NCI-H1694 treated with DMSO at 0.1 percent for 48 hours (cell line): ENCODE data around the gene PSMB7.
A peak's percentile ranks its signal among the peaks of the same experiment; 100 is the strongest.
"Not testable (repeated sequence)": the region's sequence is repeated elsewhere in the genome, so short reads cannot be mapped to it uniquely, and the experiment has no call there.

Experiments
- DNase-seq: peaks from one replicate; lab custom pipeline; 2025; lab: John Stamatoyannopoulos, UW

The PSMB7 gene

DNA sequence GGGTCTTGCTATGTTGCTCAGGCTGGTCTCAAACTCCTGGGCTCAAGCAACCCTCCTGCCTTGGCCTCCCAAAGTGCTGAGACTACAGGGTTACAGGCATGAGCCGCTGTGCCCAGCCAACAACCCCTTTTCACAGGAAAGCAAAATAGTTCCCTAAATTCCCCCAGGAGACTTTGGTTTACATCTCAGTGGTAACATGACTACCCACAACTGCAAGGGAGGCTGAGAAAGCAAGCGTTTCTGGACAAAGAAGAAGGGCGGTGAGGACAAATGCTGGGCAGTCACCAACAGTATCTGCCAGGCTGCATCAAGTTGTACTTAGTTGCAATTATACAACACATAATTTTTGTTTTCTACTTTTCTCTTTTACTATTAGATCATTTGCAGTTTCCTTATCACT, 27.6 kb upstream of the PSMB7 start:
- DNase-seq = no peak

DNA sequence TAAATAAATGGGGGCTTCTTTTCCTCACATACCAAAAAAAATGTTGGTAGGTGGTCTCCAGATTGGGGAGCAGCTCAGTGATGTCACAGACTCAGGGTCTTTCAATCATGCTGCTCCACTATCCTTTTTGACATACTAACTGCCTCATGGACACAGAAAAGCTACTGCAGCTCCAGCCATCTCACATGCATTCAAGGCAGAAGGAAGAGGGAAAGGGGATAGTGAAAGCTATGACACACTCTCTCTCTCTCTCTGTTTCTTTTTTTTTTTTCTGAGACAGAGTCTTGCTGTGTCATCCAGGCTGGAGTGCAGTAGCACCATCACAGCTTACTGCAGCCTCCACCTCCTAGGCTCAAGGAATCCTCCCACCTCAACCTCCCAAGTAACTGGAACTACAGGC, 27.1 kb upstream of the PSMB7 start:
- DNase-seq = no peak

DNA sequence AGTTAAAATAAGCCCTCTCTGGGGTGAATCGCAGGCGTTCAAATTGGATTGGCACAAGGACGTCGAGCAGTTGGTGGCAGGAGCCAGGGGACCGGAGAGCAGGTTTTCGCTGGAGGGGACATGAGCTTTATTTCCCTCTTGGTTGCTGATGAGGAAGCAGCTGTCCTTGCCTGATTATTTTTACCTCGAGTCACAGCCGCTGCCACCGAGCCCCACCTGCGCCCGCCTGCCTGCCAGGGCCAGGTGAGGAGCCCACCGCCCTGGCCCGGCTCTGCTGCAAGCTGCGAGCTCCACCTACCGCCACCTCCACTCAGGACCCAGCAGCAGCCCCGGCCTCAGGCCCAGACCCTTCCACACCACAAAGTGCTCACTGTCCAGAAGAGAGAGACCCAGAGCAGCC, 26.0 kb upstream of the PSMB7 start:
- no peak for DNase-seq

DNA sequence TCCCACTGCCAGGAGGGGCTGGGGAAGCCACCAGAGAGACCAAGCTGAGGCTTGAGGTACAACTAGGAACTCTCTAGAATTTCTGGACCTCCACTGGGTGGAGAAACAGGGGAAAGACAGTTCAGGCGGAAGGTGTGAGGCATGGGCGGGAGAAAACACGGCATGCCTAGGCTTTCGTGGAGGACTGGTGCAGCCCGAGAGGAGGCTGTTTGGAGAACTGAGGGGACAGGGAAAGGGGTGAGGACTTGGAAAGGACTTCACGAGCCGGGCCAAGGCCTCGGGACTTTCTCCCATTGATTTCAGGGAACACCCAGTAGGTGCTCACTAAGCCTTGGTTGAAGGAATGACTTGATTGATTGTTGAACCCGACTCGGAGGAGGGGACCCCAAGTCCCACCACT, 25.5 kb upstream of the PSMB7 start:
- no peak for DNase-seq

DNA sequence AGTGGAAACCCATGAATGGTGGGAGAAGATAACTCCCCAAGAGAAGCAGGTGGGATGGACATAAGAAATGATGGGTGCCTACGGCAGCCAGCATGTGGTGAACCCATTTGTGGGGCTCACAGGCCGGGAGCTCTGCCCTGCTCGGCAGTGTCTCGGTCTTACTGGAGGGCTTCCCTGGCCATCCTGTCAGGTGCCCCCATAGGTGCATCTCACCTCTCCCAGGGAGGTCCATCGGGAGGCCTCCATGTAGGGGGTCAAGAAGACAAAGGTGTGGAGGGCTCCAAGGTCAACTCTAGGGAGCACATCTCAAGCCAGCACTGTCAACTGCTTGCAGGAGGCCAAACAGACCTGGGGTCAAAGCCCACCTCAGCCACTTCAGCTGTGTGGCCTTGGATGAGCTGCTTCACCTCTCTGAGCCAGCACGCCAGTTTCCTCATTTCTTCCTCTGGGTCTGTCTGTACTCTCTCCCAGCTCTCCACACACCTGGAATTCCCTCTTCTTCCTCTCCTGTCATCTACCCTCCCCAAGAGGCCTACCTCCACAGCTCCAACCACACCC, 24.5 kb upstream of the PSMB7 start:
- no peak for DNase-seq

DNA sequence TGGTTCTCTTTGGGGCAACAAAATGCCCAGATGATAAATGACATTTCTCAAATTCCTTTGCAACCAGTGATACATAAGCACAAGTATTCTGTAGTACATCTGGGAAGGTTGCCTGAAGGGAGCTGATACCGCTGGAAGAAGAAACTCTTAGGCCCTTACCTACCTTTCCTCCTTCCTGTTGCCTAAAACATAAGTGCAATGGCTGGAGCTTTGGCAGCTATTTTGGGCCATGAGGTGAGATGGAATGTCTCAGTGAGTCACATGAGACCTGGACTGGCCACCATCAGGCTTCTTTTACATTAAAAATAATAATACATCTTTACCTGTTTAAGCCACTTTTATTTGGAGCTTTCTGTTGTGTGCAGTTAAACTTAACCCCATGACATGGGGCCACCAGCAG, 23.8 kb upstream of the PSMB7 start:
- no peak for DNase-seq

DNA sequence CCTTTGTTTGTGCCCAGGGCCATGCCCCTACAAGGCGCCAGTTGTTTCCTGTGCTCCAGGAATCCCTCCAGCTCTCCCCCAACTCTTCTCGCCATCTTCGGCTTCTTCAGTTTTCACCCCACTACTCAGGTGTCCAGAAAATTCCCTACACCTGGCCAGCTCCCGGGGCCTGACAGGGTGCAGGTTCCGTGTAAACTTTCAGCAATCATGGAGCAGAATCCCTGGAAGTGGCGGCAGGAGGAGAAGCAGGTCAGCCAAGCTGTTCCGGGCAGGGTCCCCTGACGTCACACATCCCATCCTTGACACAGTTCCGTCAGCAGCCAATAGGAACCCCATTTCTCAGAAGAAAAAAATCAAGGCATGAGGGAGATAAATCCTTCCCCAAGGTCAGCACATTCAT, 22.8 kb upstream of the PSMB7 start:
- DNase-seq = no peak

DNA sequence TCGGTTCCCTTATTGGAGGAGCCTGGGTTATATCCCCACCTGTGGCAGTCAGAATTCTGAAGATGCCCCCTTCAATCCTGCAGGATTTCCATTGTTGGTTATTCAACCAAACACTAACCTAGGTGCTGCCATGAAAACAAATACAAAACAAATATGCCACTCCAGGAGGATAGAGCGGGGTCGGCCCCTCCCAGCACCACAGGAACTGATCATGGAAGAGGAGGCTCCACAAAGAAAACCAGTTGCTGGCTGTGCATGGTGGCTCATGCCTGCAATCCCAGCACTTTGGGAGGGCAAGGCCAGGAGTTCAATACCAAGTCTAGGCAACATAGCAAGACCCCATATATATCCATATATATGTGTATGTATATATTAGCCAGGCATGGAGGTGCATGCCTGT, 21.8 kb upstream of the PSMB7 start:
- DNase-seq = no peak

DNA sequence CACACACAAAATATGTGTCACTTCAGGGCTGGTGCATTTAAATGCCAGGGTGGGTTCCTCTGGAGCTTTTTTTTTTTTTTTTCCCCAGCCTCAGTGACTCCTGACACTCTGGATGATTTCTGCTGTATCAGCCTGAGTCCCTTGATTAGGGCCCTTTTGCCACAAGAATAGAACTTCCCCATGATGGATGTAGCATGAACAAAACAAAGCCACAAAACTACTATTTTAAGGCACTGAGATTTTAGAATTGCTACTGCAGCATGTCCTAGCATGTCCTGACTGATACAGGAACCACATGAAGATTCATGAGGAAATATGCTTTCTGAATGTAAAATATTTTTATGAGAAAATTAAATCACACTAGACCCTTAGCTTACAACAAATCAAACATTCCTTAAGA, 21.1 kb upstream of the PSMB7 start:
- DNase-seq = no peak

DNA sequence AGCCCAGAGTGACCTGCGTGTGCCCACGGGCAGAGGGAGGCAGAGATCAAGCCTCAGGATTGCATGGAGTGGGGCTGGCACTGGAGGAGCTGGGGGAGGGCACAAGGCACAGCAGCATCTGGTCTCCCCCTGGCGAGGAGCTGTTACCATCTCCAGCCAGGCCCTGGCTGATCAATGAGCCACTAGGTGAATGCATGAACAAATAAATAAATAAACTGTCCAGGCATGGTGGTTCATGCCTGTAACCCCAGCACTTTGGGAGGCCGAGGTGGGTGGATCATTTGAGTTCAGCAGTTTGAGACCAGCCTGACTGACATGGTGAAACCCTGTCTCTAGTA, 14.3 kb upstream of the PSMB7 start:
- no peak for DNase-seq

DNA sequence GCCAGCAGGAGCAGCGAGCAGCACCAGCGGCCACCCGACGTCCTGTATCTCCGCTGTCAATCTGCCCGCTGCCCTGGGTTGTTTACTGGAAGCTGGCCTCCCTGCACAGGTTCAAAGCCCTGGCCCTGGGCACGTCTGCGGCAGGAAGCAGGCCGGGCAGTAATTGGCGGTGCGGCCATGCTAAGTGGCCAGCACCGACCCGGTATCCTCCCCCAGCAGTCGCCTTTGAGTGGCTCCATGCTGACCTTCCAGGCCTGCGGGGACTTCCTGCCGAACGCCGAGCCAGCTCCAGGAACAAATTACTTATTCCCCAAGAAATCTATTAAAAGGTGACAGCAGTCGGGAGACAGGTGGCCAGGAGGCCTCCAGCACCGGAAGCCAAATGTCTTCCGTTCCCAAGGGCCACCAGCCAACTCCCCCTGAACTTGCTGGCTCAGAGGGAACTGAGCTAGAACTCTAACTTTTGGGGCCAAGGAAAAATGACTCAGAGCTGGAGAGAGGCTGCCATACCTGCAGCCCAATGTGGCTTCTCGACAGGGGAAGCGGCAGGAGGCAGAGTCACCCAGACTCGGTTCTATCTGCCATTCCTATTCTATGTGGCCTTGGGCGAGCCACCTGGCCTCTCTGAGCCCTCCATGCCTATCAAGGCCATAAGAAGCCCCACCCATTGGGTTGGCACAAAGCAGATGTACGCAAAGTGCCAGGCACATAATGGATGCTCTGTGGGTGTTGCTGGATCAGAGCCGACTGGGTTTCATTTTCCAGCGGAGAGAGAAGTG, 13.7 kb upstream of the PSMB7 start:
- no peak for DNase-seq

DNA sequence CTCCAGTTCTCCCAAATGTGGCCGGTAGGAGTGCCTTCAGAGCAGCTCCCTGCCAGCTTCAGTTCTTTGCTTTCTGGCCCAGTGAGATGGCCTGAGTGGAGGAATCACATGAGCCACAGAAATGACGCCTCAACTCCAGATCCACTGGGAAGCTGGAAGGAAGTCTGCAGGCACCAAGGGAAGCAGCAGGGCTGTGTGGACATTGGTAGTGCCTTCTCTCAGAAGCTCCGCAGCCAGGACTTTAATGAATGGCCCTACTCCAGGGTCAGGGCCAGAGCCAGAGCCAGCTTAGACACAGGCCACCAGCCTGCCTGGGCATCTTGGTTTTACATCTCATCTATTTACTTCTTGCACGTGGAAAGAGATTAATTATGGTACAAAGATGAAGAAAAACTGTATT, 12.0 kb upstream of the PSMB7 start:
- no peak for DNase-seq

DNA sequence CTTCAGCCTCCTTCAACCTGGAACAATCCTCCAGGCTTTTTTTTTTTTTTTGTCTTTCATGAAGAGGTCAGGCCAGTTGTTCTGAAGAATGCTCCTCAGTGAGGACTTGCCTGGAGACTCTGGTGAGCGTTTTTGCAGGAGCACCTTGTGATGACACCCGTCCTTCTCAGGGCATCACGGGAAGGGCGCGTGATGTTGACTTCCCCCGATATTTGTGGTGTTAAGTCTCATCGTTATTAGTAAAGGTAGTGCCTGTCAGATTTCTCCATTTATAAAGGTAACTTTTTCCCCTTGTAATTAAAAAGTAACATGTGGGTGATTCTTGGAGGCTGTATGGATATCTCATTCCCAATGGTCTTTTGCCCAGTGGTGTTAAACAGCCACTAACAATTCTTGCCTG, 11.1 kb upstream of the PSMB7 start:
- no peak for DNase-seq

DNA sequence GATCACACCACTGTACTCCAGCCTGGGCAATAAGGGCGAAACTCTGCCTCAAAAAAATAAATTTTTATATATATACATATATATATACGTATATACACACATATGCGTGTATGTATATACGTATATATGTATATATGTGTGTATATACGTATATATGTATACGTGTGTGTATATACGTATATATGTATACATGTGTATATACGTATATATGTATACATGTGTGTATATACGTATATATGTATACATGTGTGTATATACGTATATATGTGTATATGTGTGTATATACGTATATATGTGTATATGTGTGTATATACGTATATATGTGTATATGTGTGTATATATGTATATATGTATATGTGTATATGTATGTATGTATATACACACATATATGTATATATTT, 10.5 kb upstream of the PSMB7 start:
- DNase-seq = not testable (repeated sequence)

DNA sequence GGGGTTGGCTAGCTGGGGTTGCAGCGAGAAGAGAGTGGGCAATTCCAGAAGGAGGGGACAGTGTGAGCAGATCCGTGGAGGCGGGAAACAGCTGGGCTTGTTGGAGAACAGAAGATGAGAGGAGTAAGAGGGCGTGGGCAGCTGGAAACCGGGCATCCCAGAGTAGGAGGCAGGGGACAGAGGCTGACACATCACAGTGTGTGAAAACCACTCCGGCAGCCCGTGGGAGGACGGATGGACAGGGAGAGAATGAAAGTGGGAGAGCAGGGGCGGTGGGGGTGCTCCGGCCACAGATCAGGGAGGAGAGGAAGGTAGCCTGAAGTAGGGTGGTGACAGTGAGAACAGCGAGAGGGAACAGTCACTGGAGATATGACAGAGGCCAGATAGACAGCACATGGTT, 8.3 kb upstream of the PSMB7 start:
- DNase-seq = no peak

DNA sequence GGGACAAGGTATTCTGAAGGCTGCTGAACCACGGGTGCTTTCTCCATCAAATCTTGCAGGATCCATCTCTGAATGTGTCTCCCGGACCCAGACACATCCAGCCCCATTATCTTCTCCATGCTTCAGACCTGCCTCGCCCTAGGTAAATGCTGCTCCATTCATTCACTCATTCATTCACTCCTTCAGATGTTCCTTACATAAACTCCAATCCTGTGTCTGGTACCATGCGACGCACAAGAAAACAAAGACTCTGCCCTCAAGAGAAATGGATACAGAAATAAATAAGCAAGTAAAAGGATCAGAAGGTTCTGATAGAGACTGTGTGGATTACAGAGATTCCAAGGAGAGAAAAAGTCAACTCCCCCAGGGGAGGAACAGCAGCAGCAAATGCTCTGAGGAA, 7.9 kb upstream of the PSMB7 start:
- no peak for DNase-seq

DNA sequence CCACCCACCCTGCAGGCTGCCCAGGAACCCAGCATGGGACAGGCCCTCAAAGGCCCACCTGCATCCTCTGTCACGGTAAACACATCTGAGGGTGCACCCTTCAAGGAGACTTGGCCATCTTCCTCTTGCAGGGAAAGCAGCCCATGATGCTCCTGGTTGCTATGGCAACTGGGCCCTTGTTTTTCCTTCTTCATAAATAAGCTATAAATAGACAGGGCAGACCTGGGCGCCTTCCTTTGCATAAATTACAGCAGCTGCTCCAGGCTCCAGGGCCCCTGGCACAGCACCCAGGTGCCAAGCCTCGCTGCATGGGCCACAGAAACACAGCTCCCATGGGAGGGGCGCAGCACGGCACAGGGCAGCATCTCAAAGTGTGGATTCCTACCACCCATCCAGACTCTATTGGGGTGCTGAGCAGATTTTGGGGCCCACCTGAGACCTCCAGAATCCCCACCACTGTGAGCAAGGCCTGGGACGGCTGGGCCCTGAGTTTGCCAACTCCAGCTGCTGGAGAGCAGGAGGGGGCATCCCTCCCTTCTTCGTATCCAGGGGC, 5.8 kb upstream of the PSMB7 start:
- peak; percentile 11 for DNase-seq

DNA sequence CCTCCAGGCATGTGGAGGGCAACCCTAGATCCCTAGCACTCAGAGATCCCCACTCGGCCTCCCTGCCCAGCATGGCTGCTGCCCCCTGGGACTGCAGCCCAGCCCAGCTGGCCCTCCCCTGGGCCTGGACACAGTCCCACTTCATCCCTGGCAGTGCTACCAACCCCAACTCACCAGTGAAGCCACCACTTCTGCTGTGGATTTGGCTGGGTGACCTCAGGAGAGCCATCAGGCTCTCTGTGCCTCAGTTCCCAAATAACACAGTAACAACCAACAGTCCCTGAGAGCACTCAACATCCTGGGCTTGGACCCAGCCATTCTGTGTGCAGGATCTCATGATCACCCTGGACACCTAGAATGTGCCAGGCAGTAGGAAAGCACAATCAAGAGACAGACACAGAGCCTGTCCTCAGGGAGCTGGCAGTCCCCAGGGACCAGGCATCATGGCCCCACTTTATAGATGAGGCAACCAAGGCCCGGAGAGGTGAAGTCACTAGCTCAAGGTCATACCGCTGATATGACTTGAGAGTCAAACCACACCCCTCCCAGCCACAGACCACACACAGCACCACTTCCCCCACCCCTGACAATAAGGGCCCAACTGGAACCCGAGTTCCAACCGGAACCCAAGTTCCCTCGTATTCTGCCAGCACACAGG, 4.7 kb upstream of the PSMB7 start:
- DNase-seq = no peak

DNA sequence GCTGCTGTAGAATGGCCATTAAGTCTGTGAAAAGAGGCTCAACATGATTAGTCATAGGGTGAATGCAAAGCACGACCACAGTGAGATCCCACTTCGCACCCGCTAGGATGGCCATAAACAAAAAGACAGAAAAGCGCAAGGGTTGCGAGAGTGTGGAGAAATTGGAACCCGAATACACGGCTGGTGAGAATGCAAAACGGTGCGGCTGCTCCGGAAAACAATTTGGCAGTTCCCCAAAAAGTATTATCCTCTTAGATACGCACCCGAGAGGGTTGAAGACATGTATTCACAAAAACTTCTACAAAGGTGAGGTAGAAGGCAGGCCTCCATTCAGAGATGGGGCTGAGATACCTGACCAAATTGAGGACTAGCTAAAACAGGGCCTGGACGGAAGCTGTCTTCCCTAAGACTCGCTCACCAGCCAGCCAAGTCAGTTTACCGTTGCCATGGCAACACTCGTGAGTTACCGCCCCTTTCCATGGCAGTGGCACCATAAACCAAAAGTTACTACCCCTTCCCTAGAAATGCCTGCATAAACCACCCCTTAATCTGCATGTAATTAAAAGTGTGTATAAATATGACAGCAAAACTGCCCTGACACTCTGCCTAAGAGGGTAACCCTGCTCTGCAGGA, 726 bp upstream of the PSMB7 start:
- DNase-seq = no peak

DNA sequence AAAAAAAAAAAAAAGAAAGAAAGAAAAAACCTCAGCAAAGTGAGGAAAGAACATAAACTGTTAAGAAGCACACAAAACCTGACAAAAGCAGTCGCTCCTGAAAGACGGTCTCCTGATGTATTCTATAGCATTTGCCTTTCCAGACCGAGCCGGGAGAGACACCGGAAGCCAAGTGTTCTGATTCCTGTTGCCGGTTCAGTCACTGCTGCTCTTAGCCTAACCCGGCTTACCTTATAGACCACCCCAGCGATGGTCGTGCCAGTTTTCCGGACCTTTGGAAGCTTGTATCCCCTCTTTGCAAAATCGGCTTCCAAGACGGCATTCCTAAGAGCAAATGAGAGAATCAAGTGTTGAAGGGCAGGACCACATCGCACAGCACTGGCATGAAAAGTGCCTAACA, 630 bp downstream of the PSMB7 start:
- DNase-seq = no peak

DNA sequence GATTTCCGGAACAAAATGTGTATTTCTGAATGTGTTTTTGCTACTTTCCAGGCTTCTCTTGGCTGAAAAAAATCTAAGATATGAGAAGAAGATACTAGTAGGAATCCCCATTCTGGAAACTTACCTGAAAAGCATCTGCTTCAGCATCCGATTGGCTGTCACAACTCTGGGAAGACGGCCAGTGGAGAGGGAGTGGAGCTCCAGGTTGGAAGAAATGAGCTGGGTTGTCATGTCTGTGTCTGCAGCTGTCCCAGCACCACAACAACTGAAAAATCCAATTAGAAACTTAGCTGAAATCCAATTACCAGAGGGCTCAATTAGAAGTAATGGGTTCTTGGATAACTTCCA, 3.0 kb downstream of the PSMB7 start:
- no peak for DNase-seq

DNA sequence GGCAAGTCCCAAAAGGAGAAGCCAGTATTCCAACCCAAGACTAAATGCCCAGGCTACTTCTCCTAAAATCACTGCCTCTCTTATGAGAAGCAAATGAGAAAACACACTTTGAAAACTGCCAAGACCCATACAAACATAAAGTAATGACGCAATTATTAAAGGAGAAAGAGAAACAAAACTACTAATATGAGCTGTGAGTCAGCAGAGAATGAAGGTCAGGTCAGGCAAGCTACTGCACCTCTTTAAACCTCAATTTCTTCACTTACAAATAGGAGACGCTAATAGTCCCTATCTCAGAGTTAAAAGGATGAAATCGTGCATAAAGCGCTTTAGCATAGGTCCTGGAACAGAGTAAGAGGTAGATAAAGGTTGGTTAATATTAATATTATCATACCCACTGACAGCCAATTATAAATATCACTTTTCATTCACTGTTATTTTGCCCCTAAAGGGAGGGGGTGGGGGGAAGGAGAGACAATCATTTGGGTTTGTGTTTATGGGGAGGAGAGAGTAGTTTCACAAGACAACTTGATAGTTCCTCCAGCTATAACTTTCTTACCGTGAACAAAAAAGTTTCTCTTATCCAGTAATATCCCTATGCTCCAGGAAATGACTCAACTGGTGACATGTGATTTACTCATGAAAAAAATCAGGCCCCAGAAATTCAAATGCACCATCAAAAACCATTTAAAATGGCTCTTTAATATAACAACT, 3.6 kb downstream of the PSMB7 start:
- DNase-seq = no peak
